Esophagus squamous epithelium (tissue), 5 donors: ENCODE measurements around the gene TMED10. TPM values are rescaled to one million over a fixed set of nuclear protein-coding genes. Genes with fewer than 3 reads are reported as not detected.

ENCODE experiments used
- DNase-seq: peaks from one replicate; lab custom pipeline; 2025; lab: John Stamatoyannopoulos, UW
- H3K27ac ChIP-seq, 4 donors: fragments of 200-600 bp; sonication (generic); one replicate each; pipeline ENCODE4 v1.5.1; 2016 to 2019; ENCODE audit warnings: mild to moderate bottlenecking in 1 of 4
- H3K27me3 ChIP-seq, 4 donors: fragments of 200-600 bp; sonication (generic); 1 replicate in 3 of 4; 2 replicates in 1 of 4; pipeline versions ENCODE4 v1.5.1 to v1.6.0; 2017 to 2021; ENCODE audit warnings: antibody characterized with exemption in 1 of 4
- H3K36me3 ChIP-seq, 3 donors: fragments of 200-600 bp; sonication (generic); one replicate each; pipeline ENCODE4 v1.5.1; 2016 to 2019
- H3K4me1 ChIP-seq, 3 donors: fragments of 200-600 bp; sonication (generic); one replicate each; pipeline ENCODE4 v1.5.1; 2017 to 2019
- H3K4me3 ChIP-seq, 4 donors: fragments of 200-600 bp; sonication (generic); 1 replicate in 3 of 4; 2 replicates in 1 of 4; pipeline ENCODE4 v1.5.1; 2016 to 2019; ENCODE audit warnings: mild to moderate bottlenecking in 2 of 4, moderate library complexity in 1 of 4
- H3K9me3 ChIP-seq, 3 donors: fragments of 200-600 bp; sonication (generic); one replicate each; pipeline ENCODE4 v1.5.1; 2016 to 2019
- CTCF ChIP-seq, 6 experiments: fragments of 450-650 bp in 4 of 6; fragments of 200-600 bp in 2 of 6; sonication (generic) in 2 of 6; IDR thresholded peaks; one replicate each; pipeline ENCODE4 v1.5.1; 2016 to 2019; ENCODE audit warnings: antibody characterized with exemption in 6 of 6, mild to moderate bottlenecking in 4 of 6, moderate library complexity in 4 of 6
- POLR2A ChIP-seq, 4 donors: fragments of 450-650 bp; IDR thresholded peaks; one replicate each; pipeline ENCODE4 v1.6.1; 2017; ENCODE audit warnings: antibody characterized with exemption in 4 of 4, mild to moderate bottlenecking in 4 of 4, moderate library complexity in 3 of 4
- WGBS, 2 donors: methylation state at CpG; one replicate each; pipeline ENCODE4 v1.1.5; 2018; 5-methylcytosine and 5-hydroxymethylcytosine counted together
- intact Hi-C: fragments of 100-400 bp; cut with DNase I; formaldehyde crosslinking; loops from one replicate; pipeline ENCODE4 v1.15.0; 2022
- total RNA-seq, 4 donors: library from RNA; depleted of rRNA; stranded (reverse); fragments of >200 nt; gene quantifications; one replicate each; pipeline ENCODE4 v1.1.0, GENCODE V29; 2016
- donor health status: DM: yes; HTN: yes; CAD: no.

TMED10 gene
- total RNA-seq, 4 donors from 2014 or later, result 174 to 267 (median 206) TPM

- H3K36me3 ChIP-seq, result peaks cover 3 to 100% (median 48%) of the 10 kb centered on the region in 3 donors
- no peaks in the 10 kb centered on the region for H3K9me3 ChIP-seq
- H3K27ac ChIP-seq, result no peak overlapping the region
- intact Hi-C loops, result loop anchor here (10.0 kb wide), 2 partner anchors 84 to 174 kb away; partner anchors contain the start of gene EIF2B2
- no peaks in the 10 kb centered on the region for H3K27me3 ChIP-seq
- TF ChIP-seq POLR2A (IDR thresholded peaks at IDR 0.05) (no peak), CTCF (IDR thresholded peaks at IDR 0.05) (peak; percentile 61 to 88 (median 74))
- peaks cover 0 to 21% (median 0%) of the 10 kb centered on the region in 3 donors for H3K4me1 ChIP-seq
- no peak overlapping the region for H3K4me3 ChIP-seq
- DNase-seq, result no peak
- WGBS, 2 donors, result 55 to 75% methylated on average over 4 to 7 of the region's 7 CpGs
Measured at GRCh38 chr14:75088566-75089373, 87.6 kb downstream of the TMED10 start.

- Histone ChIP-seq H3K27ac (no peak overlapping the region), H3K4me1 (peaks cover 0 to 27% (median 5%) of the 10 kb centered on the region in 3 donors), H3K4me3 (no peak overlapping the region), H3K27me3 (no peaks in the 10 kb centered on the region), H3K36me3 (peaks cover 3 to 100% (median 52%) of the 10 kb centered on the region in 3 donors), H3K9me3 (no peaks in the 10 kb centered on the region)
- intact Hi-C loops, result loop anchor here (10.0 kb wide), 2 partner anchors 83 to 173 kb away; partner anchors contain the start of gene EIF2B2
- 72 to 75% methylated on average over 2 of the region's 2 CpGs for WGBS, 2 donors
- no peak for TF ChIP-seq CTCF (IDR thresholded peaks at IDR 0.05)
- TF ChIP-seq POLR2A (IDR thresholded peaks at IDR 0.05), result no peak
- DNase-seq, result no peak
Measured at GRCh38 chr14:75088153-75088552, 88.3 kb downstream of the TMED10 start.

GRCh38 chr14:75084513-75084912 lies 91.9 kb downstream of the TMED10 start:
- Histone ChIP-seq H3K27ac (peak overlapping the region in 2 of 4 donors; percentile 40 to 55), H3K36me3 (peaks cover 3 to 76% (median 45%) of the 10 kb centered on the region in 3 donors), H3K4me3 (no peak overlapping the region), H3K27me3 (no peaks in the 10 kb centered on the region), H3K4me1 (peaks cover 6 to 59% (median 13%) of the 10 kb centered on the region in 3 donors), H3K9me3 (no peaks in the 10 kb centered on the region)
- DNase-seq, result no peak
- intact Hi-C loops, result loop anchor here (5.0 to 10.0 kb wide), 3 partner anchors 80 to 170 kb away; partner anchors contain the start of gene EIF2B2
- peak in 5 of 6 experiments; percentile 29 to 64 (median 34) for TF ChIP-seq CTCF (IDR thresholded peaks at IDR 0.05)
- no peak for TF ChIP-seq POLR2A (IDR thresholded peaks at IDR 0.05)
- WGBS, 2 donors, result 30 to 48% methylated on average over 5 of the region's 5 CpGs

- WGBS, 2 donors, result 25 to 80% methylated on average over 1 of the region's 1 CpG
- Histone ChIP-seq H3K4me3 (no peak overlapping the region), H3K27me3 (no peaks in the 10 kb centered on the region), H3K9me3 (no peaks in the 10 kb centered on the region), H3K4me1 (peaks cover 6 to 62% (median 13%) of the 10 kb centered on the region in 3 donors), H3K27ac (peak overlapping the region in 2 of 4 donors; percentile 14 to 25), H3K36me3 (peaks cover 2 to 63% (median 43%) of the 10 kb centered on the region in 3 donors)
- TF ChIP-seq CTCF (IDR thresholded peaks at IDR 0.05), result no peak
- no peak for TF ChIP-seq POLR2A (IDR thresholded peaks at IDR 0.05)
- no peak for DNase-seq
- intact Hi-C loops, result loop anchor here (5.0 to 10.0 kb wide), 3 partner anchors 78 to 168 kb away; partner anchors contain the start of gene EIF2B2
Measured at GRCh38 chr14:75083271-75083670, 93.1 kb downstream of the TMED10 start.
